ENCODE results near the gene NTRK2.

- TF ChIP-seq POLR2A (IDR thresholded peaks at IDR 0.05) (no peak), POLR2AphosphoS5 (IDR thresholded peaks at IDR 0.05) (no peak)
Observed at GRCh38 chr9:84998639-84999038, 329.1 kb downstream of the NTRK2 start.

All from gastroesophageal sphincter (tissue), 2 donors.